Measurements from ENCODE around the gene FOXC2. TPM values are rescaled to one million over a fixed set of nuclear protein-coding genes. Genes with fewer than 3 reads are reported as not detected.

The FOXC2 gene
- total and polyA plus RNA-seq, 2 of the 13 experiments (the other 11 are each of a cell fraction or from before 2014, with no cell fraction given), result not detected

- no peak for FAIRE-seq
- Histone ChIP-seq H3K27me3 (ENCODE audit: control insufficient read depth in 1 of 2, insufficient read depth in 2 of 2, low read length in 2 of 2) (peaks cover 2 to 28% of the 10 kb centered on the region in 2 experiments; a peak in 2 of 5 replicates), H3K27ac (ENCODE audit: extremely low read length, insufficient read depth, low read length) (no peak overlapping the region), H3K9me3 (ENCODE audit: low read length) (no peaks in the 10 kb centered on the region), H3K4me2 (ENCODE audit: low read depth, low read length) (no peak overlapping the region), H3K79me2 (ENCODE audit: insufficient read depth, low read length) (no peaks in the 10 kb centered on the region), H3K4me3 (replicated peaks in 1 of 3; ENCODE audit: insufficient read depth in 1 of 3, low read depth in 2 of 3, low read length in 3 of 3) (no peak overlapping the region), H3K9ac (ENCODE audit: insufficient read depth, low read depth, low read length) (no peak overlapping the region), H3K36me3 (replicated peaks in 1 of 2; ENCODE audit: control insufficient read depth in 1 of 2, insufficient read depth in 2 of 2, low read length in 2 of 2) (no peaks in the 10 kb centered on the region), H4K20me1 (ENCODE audit: insufficient read depth, low read length) (no peaks in the 10 kb centered on the region), H2AFZ (ENCODE audit: low read length) (no peak overlapping the region), H3K4me1 (ENCODE audit: insufficient read depth, low read length) (peaks cover 13% of the 10 kb centered on the region)
- CTCF ChIA-PET (ENCODE audit: low intra/inter-chr PET ratio, low total read pairs), result no interaction called here
- ATAC-seq, result no peak
- in situ Hi-C loops (cut with HindIII; ENCODE audit: extremely low pct_ligation_motif_present, low pct_unique_long_range_greater_than_20kb) (no loop called here), intact Hi-C loops (cut with micrococcal nuclease; ENCODE audit: unreplicated experiment) (no loop called here)
- TF ChIP-seq DMAP1 (CRISPR knock-in tag; IDR thresholded peaks at IDR 0.05) (no peak), ZNF180 (CRISPR knock-in tag; IDR thresholded peaks at IDR 0.05; ENCODE audit: borderline replicate concordance, low read depth) (no peak), ZIK1 (CRISPR knock-in tag; IDR thresholded peaks at IDR 0.05; ENCODE audit: borderline replicate concordance, low read depth) (no peak)
- no peak for DNase-seq (ENCODE audit: low spot score)
- 4% methylated on average over 2 of the region's 2 CpGs for WGBS (ENCODE audit: low lambda C conversion rate)
- BruUV-seq (replicated peaks), result no TSS peak
- POLR2A ChIA-PET, result no interaction called here
Measured at GRCh38 chr16:86608301-86608747, 41.7 kb downstream of the FOXC2 start.

GRCh38 chr16:86609115-86609514 is 42.5 kb downstream of the FOXC2 start:
- H3K4me2 ChIP-seq (ENCODE audit: low read depth, low read length), result no peak overlapping the region
- H3K27me3 ChIP-seq (ENCODE audit: control insufficient read depth in 1 of 2, insufficient read depth in 2 of 2, low read length in 2 of 2), result peaks cover 2 to 23% of the 10 kb centered on the region in 2 experiments; a peak in 2 of 5 replicates
- no peaks in the 10 kb centered on the region for H4K20me1 ChIP-seq (ENCODE audit: insufficient read depth, low read length)
- H3K79me2 ChIP-seq (ENCODE audit: insufficient read depth, low read length), result no peaks in the 10 kb centered on the region
- in situ Hi-C loops (cut with HindIII; ENCODE audit: extremely low pct_ligation_motif_present, low pct_unique_long_range_greater_than_20kb), result no loop called here
- CTCF ChIA-PET (ENCODE audit: low intra/inter-chr PET ratio, low total read pairs), result no interaction called here
- no peak overlapping the region for H2AFZ ChIP-seq (ENCODE audit: low read length)
- H3K4me1 ChIP-seq (ENCODE audit: insufficient read depth, low read length), result peaks cover 13% of the 10 kb centered on the region
- FAIRE-seq (no peak), DNase-seq (ENCODE audit: low spot score) (no peak), ATAC-seq (no peak)
- no TSS peak for BruUV-seq (replicated peaks)
- intact Hi-C loops (cut with micrococcal nuclease; ENCODE audit: unreplicated experiment), result no loop called here
- H3K36me3 ChIP-seq (replicated peaks in 1 of 2; ENCODE audit: control insufficient read depth in 1 of 2, insufficient read depth in 2 of 2, low read length in 2 of 2), result no peaks in the 10 kb centered on the region
- POLR2A ChIA-PET, result no interaction called here
- H3K9ac ChIP-seq (ENCODE audit: insufficient read depth, low read depth, low read length), result no peak overlapping the region
- 35% methylated on average over 6 of the region's 6 CpGs for WGBS (ENCODE audit: low lambda C conversion rate)
- H3K27ac ChIP-seq (ENCODE audit: extremely low read length, insufficient read depth, low read length), result no peak overlapping the region
- H3K9me3 ChIP-seq (ENCODE audit: low read length), result no peaks in the 10 kb centered on the region
- H3K4me3 ChIP-seq (replicated peaks in 1 of 3; ENCODE audit: insufficient read depth in 1 of 3, low read depth in 2 of 3, low read length in 3 of 3), result no peak overlapping the region
- TF ChIP-seq MZF1 (CRISPR knock-in tag; IDR thresholded peaks at IDR 0.05; ENCODE audit: borderline replicate concordance), result no peak
- TF ChIP-seq XBP1 (CRISPR knock-in tag; IDR thresholded peaks at IDR 0.05), result no peak
- TF ChIP-seq THAP11 (CRISPR knock-in tag; IDR thresholded peaks at IDR 0.05), result no peak
- TF ChIP-seq, protein P1, sequence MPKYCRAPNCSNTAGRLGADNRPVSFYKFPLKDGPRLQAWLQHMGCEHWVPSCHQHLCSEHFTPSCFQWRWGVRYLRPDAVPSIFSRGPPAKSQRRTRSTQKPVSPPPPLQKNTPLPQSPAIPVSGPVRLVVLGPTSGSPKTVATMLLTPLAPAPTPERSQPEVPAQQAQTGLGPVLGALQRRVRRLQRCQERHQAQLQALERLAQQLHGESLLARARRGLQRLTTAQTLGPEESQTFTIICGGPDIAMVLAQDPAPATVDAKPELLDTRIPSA (CRISPR knock-in tag; IDR thresholded peaks at IDR 0.05; ENCODE audit: borderline replicate concordance), result no peak
- TF ChIP-seq BRD4 (CRISPR knock-in tag; IDR thresholded peaks at IDR 0.05), result no peak
- no peak for TF ChIP-seq PRMT3 (CRISPR knock-in tag; IDR thresholded peaks at IDR 0.05; ENCODE audit: borderline replicate concordance, low read depth)
- no peak for TF ChIP-seq ZNF549 (CRISPR knock-in tag; IDR thresholded peaks at IDR 0.05)
- no peak for TF ChIP-seq FOSL1 (CRISPR knock-in tag; IDR thresholded peaks at IDR 0.05; ENCODE audit: borderline replicate concordance)
- TF ChIP-seq NR2F2 (IDR thresholded peaks at IDR 0.05; ENCODE audit: borderline replicate concordance, low read depth), result no peak
- no peak for TF ChIP-seq TFDP1 (CRISPR knock-in tag; IDR thresholded peaks at IDR 0.05; ENCODE audit: borderline replicate concordance)
- TF ChIP-seq POGK (CRISPR knock-in tag; conservative IDR thresholded peaks at IDR 0.05), result no peak
